GM23248 (cell line): ENCODE results near the gene VAMP5.
"Not testable (repeated sequence)": the region's sequence is repeated elsewhere in the genome, so short reads cannot be mapped to it uniquely, and the experiment has no call there.

Source experiments
- EZH2 ChIP-seq: fragments of 200-600 bp; sonication (generic); IDR thresholded peaks from 2 replicates; pipeline ENCODE4 v1.6.1; 2018; ENCODE audit warnings: antibody characterized with exemption, mild to moderate bottlenecking; ENCODE audit not compliant: insufficient read depth, poor library complexity, severe bottlenecking
- EZH2phosphoT487 ChIP-seq: fragments of 200-600 bp; sonication (generic); IDR thresholded peaks from 2 replicates; pipeline ENCODE4 v1.6.1; 2018; ENCODE audit warnings: antibody characterized with exemption, moderate library complexity, mild to moderate bottlenecking, low read depth; ENCODE audit not compliant: insufficient read depth

GRCh38 chr2:85604133-85604444, 19.9 kb downstream of the VAMP5 start:
- not testable (repeated sequence) for TF ChIP-seq EZH2phosphoT487, EZH2
